Amygdala (tissue), 56 donors: ENCODE measurements around the gene PRPF6.

Experiments used
- DNase-seq, 56 donors: peaks; one replicate each; lab custom pipeline; 2025; lab: John Stamatoyannopoulos, UW

PRPF6 gene

DNA sequence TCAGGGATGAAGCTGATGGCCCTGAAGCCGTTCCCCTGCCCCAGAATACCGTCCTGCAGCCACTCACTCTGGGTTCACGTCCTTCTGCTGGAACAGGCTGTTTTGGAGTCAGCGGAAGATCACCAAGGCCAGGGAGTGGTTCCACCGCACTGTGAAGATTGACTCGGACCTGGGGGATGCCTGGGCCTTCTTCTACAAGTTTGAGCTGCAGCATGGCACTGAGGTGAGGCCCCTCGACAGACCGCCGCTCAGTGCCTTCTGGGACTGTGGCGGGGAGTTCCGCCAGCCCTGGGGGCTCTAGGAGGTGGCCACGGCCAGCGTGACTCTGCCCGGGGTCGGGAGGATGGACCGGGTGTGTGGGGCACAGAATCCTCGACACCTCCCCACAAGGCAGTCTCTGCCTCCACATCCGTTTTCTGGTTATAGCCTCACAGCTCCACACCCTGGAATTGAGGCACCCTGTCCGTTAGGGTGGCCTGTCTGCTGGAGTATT lies 50.9 kb downstream of the PRPF6 start:
- DNase-seq = no peak

- no peak for DNase-seq
Measured at GRCh38 chr20:64032706-64033624, 52.0 kb downstream of the PRPF6 start.

DNA sequence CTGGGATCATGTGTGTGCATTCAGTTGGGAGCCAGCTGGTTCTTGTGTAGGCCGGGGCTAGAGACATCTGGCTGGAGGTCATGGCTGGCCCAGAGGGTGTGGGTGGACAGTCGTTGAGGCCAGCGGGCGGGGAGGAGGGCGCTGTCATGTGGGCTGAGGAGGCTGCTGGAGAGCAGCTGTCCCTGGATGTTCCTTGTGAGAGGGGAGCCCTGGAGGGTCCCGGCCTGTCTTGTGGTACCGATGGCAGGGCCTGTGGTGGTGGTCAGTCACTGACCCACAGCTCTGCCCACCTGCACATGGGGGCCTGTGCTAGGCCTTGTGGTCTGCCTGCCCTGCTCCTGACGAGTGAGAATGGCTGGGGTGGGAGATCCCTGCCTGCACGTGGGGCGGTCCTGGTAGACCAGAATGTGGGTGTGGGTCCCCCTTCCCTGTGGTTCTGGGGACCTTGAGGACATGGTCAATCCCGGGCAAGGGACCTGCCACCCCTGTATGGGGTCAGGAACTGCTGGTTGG lies 53.1 kb downstream of the PRPF6 start:
- no peak for DNase-seq

GRCh38 chr20:64035066-64035932 lies 54.4 kb downstream of the PRPF6 start:
- DNase-seq = no peak

DNA sequence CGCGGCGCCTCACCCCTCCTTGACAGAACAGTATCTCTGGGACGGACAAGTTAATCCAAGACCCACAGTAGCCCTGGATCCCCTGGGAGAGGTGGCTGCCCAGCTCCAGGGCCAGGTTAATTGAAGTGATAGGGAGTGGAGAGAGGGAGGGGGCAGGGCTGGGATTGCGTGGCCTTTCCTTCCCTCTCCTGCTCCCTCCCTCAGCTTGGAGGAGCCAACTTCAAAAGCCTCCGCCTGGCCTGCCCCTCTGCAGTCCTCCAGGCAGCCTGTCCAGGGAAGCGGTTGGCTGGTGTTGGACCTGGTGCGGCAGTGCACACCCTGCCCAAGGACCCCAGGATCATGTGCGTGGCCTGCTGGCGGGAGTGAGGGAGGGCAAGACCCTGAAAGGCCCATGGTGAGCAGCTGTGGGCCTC lies 55.0 kb downstream of the PRPF6 start, which contains the start of gene C20orf204:
Gene C20orf204, plus strand, starts transcription at position 250 of the 413 bp plus-strand sequence. Its CDS starts 142 bp downstream, at position 392.
- no peak for DNase-seq

- no peak for DNase-seq
Measured at GRCh38 chr20:64036346-64037198, 55.6 kb downstream of the PRPF6 start.

GRCh38 chr20:64037199-64037497 lies 56.2 kb downstream of the PRPF6 start:
- no peak for DNase-seq

DNA sequence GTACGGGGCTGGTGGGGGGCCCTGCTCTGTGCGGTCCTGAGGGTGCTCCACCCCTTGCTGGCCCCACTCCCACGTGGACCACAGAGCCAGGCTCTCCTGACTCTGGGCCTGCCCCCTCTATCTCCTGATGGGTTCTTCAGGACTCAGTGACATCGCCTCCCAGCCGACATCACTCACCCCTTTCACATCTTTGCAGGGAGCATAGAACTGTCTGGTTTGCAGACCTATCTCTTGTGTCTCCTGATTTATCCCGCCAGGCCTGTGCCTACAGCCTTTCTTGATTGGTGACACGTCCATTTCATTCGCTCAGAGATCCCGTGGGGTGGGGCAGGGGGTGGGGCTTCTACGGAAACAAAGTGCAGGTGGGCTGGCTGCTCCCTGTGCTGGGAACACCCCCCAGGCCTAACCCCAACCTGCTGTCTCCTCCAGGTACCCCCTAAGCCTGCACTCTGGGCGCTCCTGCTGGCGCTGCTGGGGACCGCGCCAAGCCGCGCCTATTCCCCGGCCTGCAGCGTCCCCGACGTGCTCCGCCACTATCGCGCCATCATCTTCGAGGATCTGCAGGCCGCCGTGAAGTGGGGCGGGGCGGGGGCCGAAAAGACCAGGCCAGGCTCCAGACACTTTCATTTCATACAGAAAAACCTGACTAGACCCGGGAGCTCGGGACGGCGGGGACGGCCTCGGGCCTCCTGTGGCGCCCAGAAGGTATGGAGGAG lies 56.7 kb downstream of the PRPF6 start:
- no peak for DNase-seq

DNA sequence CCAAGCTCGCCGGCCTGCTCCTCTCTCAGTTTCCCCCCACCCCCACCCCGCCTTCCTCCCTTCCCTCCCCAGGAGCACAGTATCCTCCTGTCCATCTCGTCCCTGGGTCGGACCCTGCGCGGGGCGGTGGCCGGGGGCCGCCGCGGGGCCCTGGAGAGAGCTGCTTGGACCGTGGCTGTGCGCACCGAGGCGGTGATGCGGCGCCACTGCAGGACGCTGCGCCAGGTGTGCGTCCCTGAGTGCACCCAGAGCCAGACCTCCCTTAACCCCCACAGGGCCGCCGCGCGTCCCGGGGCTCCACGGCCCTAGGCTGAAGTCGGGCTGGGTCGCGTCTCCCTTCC lies 57.3 kb downstream of the PRPF6 start:
- no peak for DNase-seq

GRCh38 chr20:64038565-64039292 lies 57.8 kb downstream of the PRPF6 start:
- peak in 13 of 56 donors; percentile 1 to 47 (median 12) for DNase-seq

DNA sequence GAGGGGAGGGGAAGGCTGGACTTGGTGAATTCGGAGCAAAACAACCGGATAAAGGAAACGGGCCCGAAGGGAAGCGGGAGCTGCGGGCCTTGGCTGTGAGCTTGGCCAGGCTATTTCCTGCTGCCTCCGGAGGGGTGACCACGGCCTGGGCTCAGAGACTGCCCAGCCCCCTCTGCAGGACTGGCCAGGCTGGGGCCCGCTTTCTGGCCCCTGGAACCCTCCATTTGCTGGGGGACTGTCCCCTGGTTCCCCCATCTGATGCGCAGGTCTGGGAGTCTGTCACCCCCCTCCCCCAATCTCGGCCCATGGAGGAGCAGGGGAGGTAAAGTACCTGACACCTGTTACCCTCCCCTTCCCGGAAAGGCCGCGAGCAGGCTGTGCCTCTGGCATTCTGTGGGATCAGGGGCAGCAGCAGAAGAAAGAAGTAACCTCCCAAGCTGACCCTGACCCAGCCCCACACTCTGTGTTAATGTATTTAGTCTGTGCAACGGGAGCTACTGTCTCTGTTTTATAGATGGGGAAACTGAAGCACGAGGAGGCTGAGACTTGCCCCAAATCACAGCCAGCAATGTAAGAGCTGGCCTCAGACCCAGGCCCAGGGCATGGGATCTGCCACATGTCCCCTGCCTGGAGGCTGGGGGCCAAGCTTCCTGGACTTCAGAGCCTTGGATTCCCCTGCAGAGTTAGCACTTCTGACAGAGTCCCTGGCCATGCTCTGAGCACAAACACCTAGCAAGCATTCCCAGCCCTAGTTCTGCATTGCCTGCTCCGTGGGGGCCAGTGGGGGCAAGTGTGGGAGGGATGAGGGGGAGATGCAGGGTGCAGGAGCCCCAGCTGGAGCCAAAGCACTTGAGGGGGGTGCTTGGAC lies 58.6 kb downstream of the PRPF6 start:
- DNase-seq = no peak

DNA sequence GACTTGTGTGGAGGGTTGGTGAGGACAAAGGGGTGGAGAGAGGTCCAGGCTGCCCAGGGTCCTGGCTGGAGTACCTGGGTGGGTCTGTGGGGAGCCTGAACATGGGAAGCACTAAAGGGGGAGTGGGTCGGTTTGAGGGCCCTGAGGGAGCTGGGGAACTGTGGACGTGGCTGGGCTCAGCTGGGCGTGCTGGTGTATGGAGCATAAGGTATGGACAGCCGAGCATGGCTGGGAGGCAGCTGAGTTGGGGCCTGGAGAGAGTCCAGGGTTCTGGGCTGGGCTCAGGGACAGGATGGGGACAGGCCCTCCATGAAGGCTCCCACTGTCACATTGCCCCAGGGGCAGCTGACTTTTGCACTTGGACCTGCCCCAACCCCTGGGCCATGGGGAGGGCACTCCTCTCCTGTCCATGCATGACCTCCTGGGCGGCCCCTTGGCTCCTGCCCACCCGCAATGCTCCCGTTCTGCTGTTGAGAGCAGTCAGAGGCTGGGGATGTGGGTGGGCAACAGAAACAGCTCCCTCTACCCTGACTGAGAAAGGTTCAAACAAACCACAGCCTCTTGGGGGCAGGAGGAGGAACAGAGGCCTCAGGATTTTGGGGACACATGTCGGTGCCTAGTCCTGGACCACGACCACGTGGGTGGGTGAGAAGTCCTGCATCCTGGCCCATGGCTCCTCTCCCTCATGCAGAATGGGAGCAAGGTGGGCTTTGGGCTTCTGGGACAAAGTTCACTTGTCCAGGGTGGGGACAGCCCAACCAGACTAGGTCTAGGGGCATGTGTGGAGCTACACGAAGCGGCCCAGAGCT lies 59.5 kb downstream of the PRPF6 start:
- no peak for DNase-seq

DNA sequence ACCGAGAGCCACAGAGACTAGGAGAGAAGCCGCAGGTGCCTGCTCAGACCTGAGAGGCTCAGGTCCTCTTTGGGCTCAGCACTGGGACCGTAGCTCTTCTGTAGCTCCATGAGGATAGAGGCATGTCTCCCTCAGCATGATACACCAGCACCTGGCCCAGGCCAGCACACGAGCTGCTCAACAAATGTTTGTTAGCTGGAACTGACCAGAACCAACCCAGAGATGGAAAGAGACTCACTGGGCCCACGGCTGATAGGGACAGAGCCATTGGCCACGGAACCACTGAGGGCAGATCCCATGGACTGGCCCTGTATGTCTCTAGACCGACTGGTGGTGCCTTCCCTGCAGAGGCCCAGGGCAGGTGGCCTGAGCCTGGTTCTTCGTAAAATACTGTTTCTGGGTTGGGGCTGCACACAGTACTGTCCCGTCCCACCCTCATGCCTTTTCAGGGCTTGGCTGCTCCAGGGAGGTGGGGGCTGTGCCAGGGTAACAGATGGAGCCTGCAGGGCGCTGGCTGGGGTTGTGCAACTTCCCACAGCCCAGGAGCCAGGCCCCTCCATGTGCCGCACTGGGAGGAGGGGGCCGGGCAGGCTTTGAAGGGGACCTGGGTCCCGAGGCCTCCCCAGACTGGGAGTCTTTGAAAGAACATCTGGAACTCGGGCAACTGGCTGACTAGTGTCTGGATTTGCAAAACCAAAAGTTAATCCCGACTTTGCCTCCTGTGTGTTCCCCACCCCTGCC lies 60.3 kb downstream of the PRPF6 start:
- DNase-seq = no peak

DNA sequence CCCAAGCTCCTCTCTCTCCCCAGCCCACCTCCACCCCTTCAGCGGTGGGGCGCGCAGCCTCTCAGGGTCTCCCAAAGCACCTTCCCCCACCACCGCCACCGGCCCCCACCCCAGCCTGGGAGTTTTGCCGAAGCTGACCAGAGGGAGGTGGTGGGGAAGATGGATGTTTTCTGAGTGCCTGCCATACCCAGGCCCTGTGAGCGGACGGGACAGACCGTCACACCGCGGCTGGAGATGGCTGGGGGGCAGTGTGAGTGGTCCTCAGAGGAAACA lies 60.8 kb downstream of the PRPF6 start:
- no peak for DNase-seq

GRCh38 chr20:64042054-64042781 lies 61.3 kb downstream of the PRPF6 start:
- DNase-seq = no peak

- DNase-seq = no peak
Measured at GRCh38 chr20:64043768-64044167, 62.8 kb downstream of the PRPF6 start.
